Gastroesophageal sphincter (tissue), 4 donors: ENCODE data around the gene PARVG. TPM values are rescaled to one million over a fixed set of nuclear protein-coding genes. Genes with fewer than 3 reads are reported as not detected.

Source experiments
- ATAC-seq: fragments of 150-250 bp; one replicate; pipeline ENCODE4 v1.9.1; 2016; ENCODE audit warnings: mild to moderate bottlenecking, moderate library complexity
- H3K27ac ChIP-seq, 4 donors: fragments of 200-600 bp; sonication (generic) in 3 of 4; 1 replicate in 3 of 4; 2 replicates in 1 of 4; pipeline ENCODE4 v1.5.1; 2016 to 2019
- H3K27me3 ChIP-seq: fragments of 200-600 bp; sonication (generic); one replicate; pipeline ENCODE4 v1.5.1; 2019
- H3K36me3 ChIP-seq, 2 donors: fragments of 200-600 bp; sonication (generic); one replicate each; pipeline ENCODE4 v1.5.1; 2019; ENCODE audit warnings: control low read depth in 1 of 2
- H3K4me1 ChIP-seq, 3 donors: fragments of 200-600 bp; sonication (generic); 1 replicate in 2 of 3; 2 replicates in 1 of 3; pipeline ENCODE4 v1.5.1; 2016 to 2019; ENCODE audit warnings: control low read depth in 2 of 3
- H3K4me3 ChIP-seq, 2 donors: fragments of 200-600 bp; sonication (generic); one replicate each; pipeline ENCODE4 v1.5.1; 2019; ENCODE audit warnings: mild to moderate bottlenecking in 1 of 2, moderate library complexity in 1 of 2
- H3K9me3 ChIP-seq, 3 donors: fragments of 200-600 bp; sonication (generic); one replicate each; pipeline ENCODE4 v1.5.1; 2017 to 2019; ENCODE audit warnings: control low read depth in 2 of 3
- EP300 ChIP-seq: sonication (generic); formaldehyde crosslinking; IDR thresholded peaks from one replicate; pipeline ENCODE4 v1.6.1; 2017; ENCODE audit warnings: antibody characterized with exemption, mild to moderate bottlenecking
- POLR2A ChIP-seq, 2 donors: fragments of 450-650 bp; IDR thresholded peaks; one replicate each; pipeline ENCODE4 v1.6.1; 2017; ENCODE audit warnings: antibody characterized with exemption in 2 of 2, mild to moderate bottlenecking in 2 of 2, moderate library complexity in 1 of 2
- POLR2AphosphoS5 ChIP-seq: sonication (generic); formaldehyde crosslinking; IDR thresholded peaks from one replicate; pipeline ENCODE4 v1.6.1; 2017; ENCODE audit warnings: antibody characterized with exemption
- WGBS, 2 donors: methylation state at CpG; one replicate each; pipeline ENCODE4 v1.1.5; 2018; ENCODE audit warnings: low coverage in 1 of 2; 5-methylcytosine and 5-hydroxymethylcytosine counted together
- total RNA-seq, 4 donors: library from RNA; depleted of rRNA; stranded (reverse); fragments of >200 nt; gene quantifications; one replicate each; pipeline ENCODE4 v1.1.0, GENCODE V29; 2016
- TF ChIP-seq, protein P1 (sequence below), 4 experiments: fragments of 200-600 bp in 2 of 4; fragments of 450-650 bp in 2 of 4; sonication (generic) in 1 of 4; IDR thresholded peaks; one replicate each; pipeline ENCODE4 v1.5.1; 2017 to 2019; ENCODE audit warnings: antibody characterized with exemption in 4 of 4, mild to moderate bottlenecking in 2 of 4, moderate library complexity in 2 of 4

The PARVG gene
- total RNA-seq, 4 donors from 2014 or later = 7.0 to 18.2 (median 11.3) TPM

DNA sequence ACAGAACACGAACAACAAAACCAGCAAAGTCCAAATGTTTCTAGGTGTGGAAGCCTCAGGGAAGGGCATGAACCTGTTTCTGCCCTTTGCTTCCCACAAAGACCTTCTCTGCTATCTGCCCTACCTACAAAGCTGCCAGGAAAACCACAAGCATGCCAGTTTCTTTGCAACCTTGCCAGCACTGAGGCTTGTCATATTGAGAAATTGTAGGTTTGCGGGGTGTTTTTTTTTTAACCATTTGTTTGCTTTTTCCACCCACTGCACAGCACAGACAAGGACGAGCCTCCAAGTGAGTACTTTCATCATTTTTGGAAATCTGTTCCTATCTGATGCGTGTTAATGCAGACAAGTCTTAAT is 12.8 kb downstream of the PARVG start:
- Histone ChIP-seq H3K4me3 (no peak overlapping the region), H3K27me3 (peaks cover 49% of the 10 kb centered on the region), H3K9me3 (no peaks in the 10 kb centered on the region), H3K27ac (no peak overlapping the region), H3K36me3 (no peaks in the 10 kb centered on the region), H3K4me1 (peaks cover 0 to 14% (median 0%) of the 10 kb centered on the region in 3 donors)
- WGBS, 2 donors = 45 to 56% methylated on average over 4 of the region's 4 CpGs
- TF ChIP-seq POLR2A (IDR thresholded peaks at IDR 0.05) (no peak), POLR2AphosphoS5 (no peak), EP300 (no peak)
- ATAC-seq = no peak

DNA sequence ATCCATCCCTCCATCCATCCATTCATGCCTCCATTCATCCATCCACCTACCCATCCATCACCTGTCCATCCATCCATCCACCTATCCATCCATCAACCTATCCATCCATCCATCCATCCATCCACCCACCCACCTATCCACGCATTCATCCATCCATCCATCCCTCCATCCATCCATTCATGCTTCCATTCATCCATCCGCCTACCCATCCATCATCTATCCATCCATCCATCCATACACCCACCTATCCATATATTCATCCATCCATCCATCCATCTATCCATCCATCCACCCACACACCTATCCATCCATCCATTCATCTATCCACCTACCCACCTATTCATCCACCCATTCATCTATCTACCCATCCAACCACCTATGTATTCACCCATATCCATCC is 13.8 kb downstream of the PARVG start:
- H3K4me1 ChIP-seq = peaks cover 0 to 14% (median 0%) of the 10 kb centered on the region in 3 donors
- no peak for ATAC-seq
- H3K27ac ChIP-seq = no peak overlapping the region
- no peak overlapping the region for H3K4me3 ChIP-seq
- peaks cover 51% of the 10 kb centered on the region for H3K27me3 ChIP-seq
- WGBS, 2 donors = 86 to 100% methylated on average over 2 of the region's 2 CpGs
- TF ChIP-seq, protein P1, sequence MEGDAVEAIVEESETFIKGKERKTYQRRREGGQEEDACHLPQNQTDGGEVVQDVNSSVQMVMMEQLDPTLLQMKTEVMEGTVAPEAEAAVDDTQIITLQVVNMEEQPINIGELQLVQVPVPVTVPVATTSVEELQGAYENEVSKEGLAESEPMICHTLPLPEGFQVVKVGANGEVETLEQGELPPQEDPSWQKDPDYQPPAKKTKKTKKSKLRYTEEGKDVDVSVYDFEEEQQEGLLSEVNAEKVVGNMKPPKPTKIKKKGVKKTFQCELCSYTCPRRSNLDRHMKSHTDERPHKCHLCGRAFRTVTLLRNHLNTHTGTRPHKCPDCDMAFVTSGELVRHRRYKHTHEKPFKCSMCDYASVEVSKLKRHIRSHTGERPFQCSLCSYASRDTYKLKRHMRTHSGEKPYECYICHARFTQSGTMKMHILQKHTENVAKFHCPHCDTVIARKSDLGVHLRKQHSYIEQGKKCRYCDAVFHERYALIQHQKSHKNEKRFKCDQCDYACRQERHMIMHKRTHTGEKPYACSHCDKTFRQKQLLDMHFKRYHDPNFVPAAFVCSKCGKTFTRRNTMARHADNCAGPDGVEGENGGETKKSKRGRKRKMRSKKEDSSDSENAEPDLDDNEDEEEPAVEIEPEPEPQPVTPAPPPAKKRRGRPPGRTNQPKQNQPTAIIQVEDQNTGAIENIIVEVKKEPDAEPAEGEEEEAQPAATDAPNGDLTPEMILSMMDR (IDR thresholded peaks at IDR 0.05) = no peak
- TF ChIP-seq POLR2AphosphoS5 (no peak), POLR2A (IDR thresholded peaks at IDR 0.05) (no peak), EP300 (no peak)
- H3K36me3 ChIP-seq = no peaks in the 10 kb centered on the region
- H3K9me3 ChIP-seq = no peaks in the 10 kb centered on the region

DNA sequence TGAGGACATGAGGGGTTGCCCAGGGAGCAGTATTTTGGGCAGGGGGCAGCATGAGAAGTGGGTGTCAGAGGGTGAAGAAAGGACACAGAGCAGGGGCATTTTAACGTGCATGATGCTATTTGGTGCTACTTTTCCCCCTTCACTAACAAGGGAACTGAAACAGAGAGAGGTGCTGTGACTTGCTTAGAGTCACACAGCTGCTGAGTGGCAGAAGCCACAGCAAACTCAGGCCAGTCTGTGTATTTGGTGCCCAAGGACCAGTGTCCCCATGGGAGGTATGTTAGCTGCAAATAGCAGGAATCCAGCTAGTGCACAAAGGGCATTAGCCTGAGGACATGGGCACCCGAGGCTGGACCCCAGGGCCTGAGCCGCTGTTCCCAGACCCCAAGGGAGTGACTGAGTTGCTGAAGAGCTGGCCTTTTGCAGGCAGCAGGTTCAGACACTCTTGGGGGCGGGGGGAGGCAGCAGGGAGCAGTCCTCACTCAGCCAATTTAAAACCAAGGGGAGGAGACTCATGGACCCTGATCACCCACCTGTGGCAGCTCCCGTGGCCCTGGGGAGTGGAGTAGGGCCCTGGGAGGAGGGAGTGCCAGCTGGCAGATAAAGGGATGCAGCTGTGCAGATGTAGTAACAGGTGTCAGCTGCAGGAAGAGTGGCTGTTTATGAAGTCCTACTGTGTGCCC is 14.6 kb downstream of the PARVG start:
- peaks cover 0 to 14% (median 0%) of the 10 kb centered on the region in 3 donors for H3K4me1 ChIP-seq
- no peak overlapping the region for H3K4me3 ChIP-seq
- no peaks in the 10 kb centered on the region for H3K9me3 ChIP-seq
- H3K27me3 ChIP-seq = peaks cover 57% of the 10 kb centered on the region
- no peak for ATAC-seq
- WGBS, 2 donors = 0 to 40% methylated on average over 1 of the region's 5 CpGs
- TF ChIP-seq EP300 = no peak
- TF ChIP-seq POLR2AphosphoS5 = no peak
- no peak for TF ChIP-seq POLR2A (IDR thresholded peaks at IDR 0.05)
- TF ChIP-seq, protein P1 (IDR thresholded peaks at IDR 0.05) = no peak
- no peaks in the 10 kb centered on the region for H3K36me3 ChIP-seq
- H3K27ac ChIP-seq = no peak overlapping the region

DNA sequence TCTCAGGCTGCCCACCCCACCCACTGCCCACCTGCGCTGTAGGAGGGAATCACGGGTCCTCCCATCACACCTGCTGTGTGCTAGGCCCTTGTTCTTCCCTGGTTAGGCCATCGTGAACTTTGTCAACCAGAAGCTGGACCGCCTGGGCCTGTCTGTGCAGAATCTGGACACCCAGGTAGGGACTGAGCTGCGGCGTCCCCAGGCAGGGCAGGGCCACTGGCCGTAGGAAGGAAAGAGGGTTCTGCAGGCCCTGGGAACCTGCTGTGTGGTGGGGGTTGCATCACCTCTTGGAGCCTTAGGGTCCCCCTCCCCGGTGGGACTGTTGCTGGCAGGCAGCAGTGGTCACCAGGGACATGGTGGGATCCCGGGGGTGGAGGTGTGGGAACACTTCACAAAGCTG is 15.5 kb downstream of the PARVG start:
- H3K4me1 ChIP-seq = peaks cover 0 to 14% (median 0%) of the 10 kb centered on the region in 3 donors
- WGBS, 2 donors = 32% methylated on average over 4 of the region's 9 CpGs; no CpG with 5 or more reads in 1 of the 2 donors
- H3K36me3 ChIP-seq = no peaks in the 10 kb centered on the region
- no peaks in the 10 kb centered on the region for H3K9me3 ChIP-seq
- TF ChIP-seq EP300 = no peak
- H3K27me3 ChIP-seq = peaks cover 67% of the 10 kb centered on the region
- no peak overlapping the region for H3K27ac ChIP-seq
- ATAC-seq = no peak
- H3K4me3 ChIP-seq = no peak overlapping the region

DNA sequence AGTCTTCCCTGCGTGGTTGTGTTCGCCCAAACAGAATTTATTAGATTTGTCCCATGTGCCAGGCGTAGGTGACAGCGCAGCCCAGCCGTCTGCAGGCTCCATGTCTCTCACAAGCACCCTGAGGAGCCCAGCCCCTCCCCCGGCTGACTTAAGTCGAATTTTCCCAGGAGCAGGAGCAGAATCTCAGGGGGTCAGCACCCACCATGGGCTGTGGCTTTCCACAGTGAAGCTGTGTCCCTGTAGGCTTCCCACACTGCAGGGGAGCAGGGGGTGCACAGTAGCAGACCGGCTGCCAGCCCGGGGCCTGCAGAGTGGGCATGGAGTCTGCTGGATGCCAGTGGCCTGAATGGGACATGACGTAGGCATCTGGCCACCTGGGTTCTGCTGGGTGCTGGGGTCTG is 16.0 kb downstream of the PARVG start:
- 70% methylated on average over 2 of the region's 10 CpGs; no CpG with 5 or more reads in 1 of the 2 donors for WGBS, 2 donors
- Histone ChIP-seq H3K27me3 (peaks cover 71% of the 10 kb centered on the region), H3K4me3 (no peak overlapping the region)

DNA sequence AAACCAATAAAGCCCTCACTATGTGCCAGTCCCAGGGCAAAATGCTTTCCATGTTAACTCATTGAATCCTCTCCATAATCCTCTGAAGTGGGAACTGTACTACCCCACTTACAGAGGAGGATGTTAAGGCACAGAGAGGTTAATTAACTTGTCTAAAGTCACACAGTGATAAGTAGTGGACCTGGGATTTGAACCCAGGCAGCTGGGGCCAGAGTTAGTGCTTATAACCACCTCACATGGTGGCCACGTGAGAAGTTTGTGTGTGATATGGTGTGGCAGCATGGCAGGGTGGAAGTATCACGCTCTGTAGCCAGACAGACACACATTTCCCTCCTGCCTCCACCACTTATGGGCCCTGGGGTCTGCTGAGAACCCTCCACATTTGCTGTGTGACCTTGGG is 16.5 kb downstream of the PARVG start:
- Histone ChIP-seq H3K4me1 (peaks cover 0 to 14% (median 0%) of the 10 kb centered on the region in 3 donors), H3K27me3 (peaks cover 68% of the 10 kb centered on the region), H3K27ac (no peak overlapping the region), H3K36me3 (no peaks in the 10 kb centered on the region), H3K9me3 (no peaks in the 10 kb centered on the region), H3K4me3 (no peak overlapping the region)
- 83% methylated on average over 1 of the region's 2 CpGs; no CpG with 5 or more reads in 1 of the 2 donors for WGBS, 2 donors
- no peak for ATAC-seq
- TF ChIP-seq POLR2A (IDR thresholded peaks at IDR 0.05) (no peak), POLR2AphosphoS5 (no peak), EP300 (no peak)
- TF ChIP-seq, protein P1 (IDR thresholded peaks at IDR 0.05) = no peak

More for the DNA sequence above, 16.0 kb downstream of the PARVG start:
- TF ChIP-seq POLR2AphosphoS5 = no peak
- no peak for ATAC-seq
- Histone ChIP-seq H3K27ac (no peak overlapping the region), H3K36me3 (no peaks in the 10 kb centered on the region), H3K9me3 (no peaks in the 10 kb centered on the region), H3K4me1 (peaks cover 0 to 14% (median 0%) of the 10 kb centered on the region in 3 donors)
